K562 (cell line): ENCODE results near the gene PAIP2. TPM values are rescaled to one million over a fixed set of nuclear protein-coding genes. Genes with fewer than 3 reads are reported as not detected.

ENCODE experiments used
- CREM ChIP-seq: IDR thresholded peaks from 2 replicates; pipeline ENCODE4 v1.6.1; 2014; ENCODE audit warnings: antibody characterized with exemption, low read depth
- FOXM1 ChIP-seq, 2 experiments: fragments of 450-650 bp in 1 of 2; sonication (generic) in 1 of 2; formaldehyde crosslinking in 1 of 2; IDR thresholded peaks; 2 replicates each; pipeline versions ENCODE4 v1.6.1 to v1.9.0; 2017 to 2022; ENCODE audit warnings: low read depth in 2 of 2, mild to moderate bottlenecking in 2 of 2, missing genetic modification reagents in 1 of 2, moderate library complexity in 1 of 2
- GTF2A2 ChIP-seq: IDR thresholded peaks from 2 replicates; pipeline ENCODE4 v1.6.1; 2016; ENCODE audit warnings: mild to moderate bottlenecking, missing genetic modification characterization, missing compliant biosample characterization
- LCOR ChIP-seq: sonication (generic); formaldehyde crosslinking; IDR thresholded peaks from 2 replicates; pipeline ENCODE4 v1.8.0; 2022; ENCODE audit warnings: mild to moderate bottlenecking, missing genetic modification reagents
- MED1 ChIP-seq: sonication (generic); formaldehyde crosslinking; IDR thresholded peaks from 2 replicates; pipeline ENCODE4 v1.8.1; 2023; ENCODE audit warnings: missing genetic modification reagents, borderline replicate concordance
- MTF1 ChIP-seq: fragments of 250-450 bp; sonication (Bioruptor Pico); IDR thresholded peaks from 2 replicates; pipeline ENCODE4 v1.9.0; 2021; ENCODE audit warnings: moderate library complexity, mild to moderate bottlenecking, inconsistent platforms, borderline replicate concordance
- ZNF75A ChIP-seq: fragments of 450-650 bp; formaldehyde crosslinking; IDR thresholded peaks from 2 replicates; pipeline ENCODE4 v1.4.0; 2020; ENCODE audit warnings: mild to moderate bottlenecking
- polyA plus RNA-seq, 8 experiments: library from polyadenylated mRNA; depleted of rRNA in 4 of 8; stranded (reverse) in 5 of 8; unstranded in 3 of 8; fragments of >200 nt; fragmentation: Nextera tagmentation in 2 of 8; fragmentation: Illumina TruSeq in 1 of 8; extraction: Ambion mirVana in 2 of 8; extraction: Trizol in 1 of 8; gene quantifications; 2 replicates each; pipeline versions ENCODE4 v1.2.1 to v1.2.3, GENCODE V29; 2011 to 2014; ENCODE audit warnings: inconsistent platforms in 1 of 8, missing spikeins in 1 of 8
- total RNA-seq, 7 experiments: library from RNA; depleted of rRNA in 6 of 7; stranded (reverse); fragments of >200 nt in 6 of 7; fragmentation: Illumina TruSeq in 2 of 7; extraction: Trizol in 2 of 7; gene quantifications; 2 replicates each; pipeline versions ENCODE4 v1.2.1 to v1.2.3, GENCODE V29; 2011 to 2021; ENCODE audit warnings: low replicate concordance in 1 of 7
- TF ChIP-seq, protein P1 (sequence below): fragments of 450-650 bp; formaldehyde crosslinking; IDR thresholded peaks from 2 replicates; pipeline ENCODE4 v1.4.0; 2020; ENCODE audit warnings: mild to moderate bottlenecking, moderate library complexity
- TF ChIP-seq, protein P2 (sequence below): sonication (generic); formaldehyde crosslinking; IDR thresholded peaks from 2 replicates; pipeline ENCODE4 v1.8.0; 2023; ENCODE audit warnings: mild to moderate bottlenecking, missing genetic modification reagents
- TF ChIP-seq, protein P3 (sequence below): fragments of 450-650 bp; IDR thresholded peaks from 2 replicates; pipeline ENCODE4 v1.7.1; 2018; ENCODE audit warnings: mild to moderate bottlenecking, low read depth; ENCODE audit not compliant: partially characterized antibody
- TF ChIP-seq, protein P4 (sequence below): fragments of 200-400 bp; formaldehyde crosslinking; IDR thresholded peaks from 2 replicates; pipeline ENCODE4 v1.6.1; 2017; ENCODE audit warnings: mild to moderate bottlenecking, low read depth, low read length, moderate library complexity
- TF ChIP-seq, protein P5 (sequence below), 2 experiments: IDR thresholded peaks in 1 of 2; conservative IDR thresholded peaks in 1 of 2; 2 replicates each; pipeline ENCODE4 v1.6.1; 2016; ENCODE audit warnings: low read depth in 2 of 2, mild to moderate bottlenecking in 1 of 2, missing compliant biosample characterization in 1 of 2, missing genetic modification characterization in 1 of 2, moderate library complexity in 1 of 2

PAIP2 gene
- total and polyA plus RNA-seq, 9 of the 15 experiments (the other 6 are each of a cell fraction or from before 2014, with no cell fraction given): 78.3 to 187 (median 128) TPM

DNA sequence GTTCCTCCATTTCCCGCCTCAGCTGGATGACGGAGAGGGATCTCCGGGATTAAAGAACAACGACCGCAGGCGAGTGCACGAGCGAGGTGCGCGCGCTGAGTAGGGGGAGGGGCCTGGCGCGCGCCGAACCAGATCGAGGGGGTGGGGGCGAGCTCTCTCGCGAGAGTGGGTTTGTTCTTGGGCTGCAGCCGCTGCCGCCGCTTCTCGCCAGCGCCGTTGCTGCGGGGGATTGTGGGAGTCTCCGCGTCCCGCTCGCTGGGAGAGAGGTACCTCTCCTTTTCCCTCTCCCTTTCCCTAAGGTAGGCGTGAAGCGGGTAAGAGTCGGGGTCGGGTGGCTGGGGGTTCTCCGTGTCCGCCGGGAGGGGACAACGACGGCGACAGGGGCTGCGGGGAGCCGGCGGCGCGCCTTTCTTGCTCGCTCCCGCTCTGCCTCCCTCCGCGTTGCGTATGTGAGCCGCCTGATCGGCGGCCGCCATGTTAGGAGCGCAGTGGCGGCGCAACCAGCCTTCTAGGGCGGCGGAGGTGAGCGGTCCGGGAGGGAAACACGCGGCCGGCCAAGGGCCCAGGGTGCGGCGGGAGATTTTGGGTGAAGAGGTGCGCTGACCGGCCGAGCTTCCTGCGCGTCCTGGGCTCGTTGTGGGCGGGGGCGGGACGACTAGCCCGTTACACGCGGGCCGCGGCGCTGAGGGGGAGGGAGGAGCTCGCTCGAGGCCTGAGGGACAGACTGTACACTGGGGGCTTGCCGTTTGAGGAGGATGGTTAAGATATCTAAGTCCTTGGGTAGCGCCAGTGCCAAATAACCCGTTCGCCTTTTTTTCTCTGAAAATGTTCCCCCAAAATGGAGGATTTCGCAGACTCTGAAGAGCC lies 47.9 kb upstream of the PAIP2 start, which contains the start of gene MATR3 (continued):
- TF ChIP-seq GTF2A2 (tag) (0 out of 2 replicates have a peak, but pooled peaks have one; percentile 59), ZNF75A (CRISPR knock-in tag) (no peak), LCOR (CRISPR knock-in tag) (peak; percentile 71), FOXM1 (IDR thresholded peaks at IDR 0.05; ENCODE audit: low read depth) (no peak), FOXM1 (CRISPR knock-in tag; IDR thresholded peaks at IDR 0.05; ENCODE audit: low read depth) (no peak), CREM (peak; percentile 81), MED1 (no peak), MTF1 (no peak)
- TF ChIP-seq, protein P1, sequence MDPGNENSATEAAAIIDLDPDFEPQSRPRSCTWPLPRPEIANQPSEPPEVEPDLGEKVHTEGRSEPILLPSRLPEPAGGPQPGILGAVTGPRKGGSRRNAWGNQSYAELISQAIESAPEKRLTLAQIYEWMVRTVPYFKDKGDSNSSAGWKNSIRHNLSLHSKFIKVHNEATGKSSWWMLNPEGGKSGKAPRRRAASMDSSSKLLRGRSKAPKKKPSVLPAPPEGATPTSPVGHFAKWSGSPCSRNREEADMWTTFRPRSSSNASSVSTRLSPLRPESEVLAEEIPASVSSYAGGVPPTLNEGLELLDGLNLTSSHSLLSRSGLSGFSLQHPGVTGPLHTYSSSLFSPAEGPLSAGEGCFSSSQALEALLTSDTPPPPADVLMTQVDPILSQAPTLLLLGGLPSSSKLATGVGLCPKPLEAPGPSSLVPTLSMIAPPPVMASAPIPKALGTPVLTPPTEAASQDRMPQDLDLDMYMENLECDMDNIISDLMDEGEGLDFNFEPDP (CRISPR knock-in tag): no peak
- TF ChIP-seq, protein P2, sequence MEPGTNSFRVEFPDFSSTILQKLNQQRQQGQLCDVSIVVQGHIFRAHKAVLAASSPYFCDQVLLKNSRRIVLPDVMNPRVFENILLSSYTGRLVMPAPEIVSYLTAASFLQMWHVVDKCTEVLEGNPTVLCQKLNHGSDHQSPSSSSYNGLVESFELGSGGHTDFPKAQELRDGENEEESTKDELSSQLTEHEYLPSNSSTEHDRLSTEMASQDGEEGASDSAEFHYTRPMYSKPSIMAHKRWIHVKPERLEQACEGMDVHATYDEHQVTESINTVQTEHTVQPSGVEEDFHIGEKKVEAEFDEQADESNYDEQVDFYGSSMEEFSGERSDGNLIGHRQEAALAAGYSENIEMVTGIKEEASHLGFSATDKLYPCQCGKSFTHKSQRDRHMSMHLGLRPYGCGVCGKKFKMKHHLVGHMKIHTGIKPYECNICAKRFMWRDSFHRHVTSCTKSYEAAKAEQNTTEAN: peak; percentile 48; the same call in 1 of the 2 replicates
- TF ChIP-seq, protein P3, sequence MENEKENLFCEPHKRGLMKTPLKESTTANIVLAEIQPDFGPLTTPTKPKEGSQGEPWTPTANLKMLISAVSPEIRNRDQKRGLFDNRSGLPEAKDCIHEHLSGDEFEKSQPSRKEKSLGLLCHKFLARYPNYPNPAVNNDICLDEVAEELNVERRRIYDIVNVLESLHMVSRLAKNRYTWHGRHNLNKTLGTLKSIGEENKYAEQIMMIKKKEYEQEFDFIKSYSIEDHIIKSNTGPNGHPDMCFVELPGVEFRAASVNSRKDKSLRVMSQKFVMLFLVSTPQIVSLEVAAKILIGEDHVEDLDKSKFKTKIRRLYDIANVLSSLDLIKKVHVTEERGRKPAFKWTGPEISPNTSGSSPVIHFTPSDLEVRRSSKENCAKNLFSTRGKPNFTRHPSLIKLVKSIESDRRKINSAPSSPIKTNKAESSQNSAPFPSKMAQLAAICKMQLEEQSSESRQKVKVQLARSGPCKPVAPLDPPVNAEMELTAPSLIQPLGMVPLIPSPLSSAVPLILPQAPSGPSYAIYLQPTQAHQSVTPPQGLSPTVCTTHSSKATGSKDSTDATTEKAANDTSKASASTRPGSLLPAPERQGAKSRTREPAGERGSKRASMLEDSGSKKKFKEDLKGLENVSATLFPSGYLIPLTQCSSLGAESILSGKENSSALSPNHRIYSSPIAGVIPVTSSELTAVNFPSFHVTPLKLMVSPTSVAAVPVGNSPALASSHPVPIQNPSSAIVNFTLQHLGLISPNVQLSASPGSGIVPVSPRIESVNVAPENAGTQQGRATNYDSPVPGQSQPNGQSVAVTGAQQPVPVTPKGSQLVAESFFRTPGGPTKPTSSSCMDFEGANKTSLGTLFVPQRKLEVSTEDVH: peak; percentile 94
- TF ChIP-seq, protein P4, sequence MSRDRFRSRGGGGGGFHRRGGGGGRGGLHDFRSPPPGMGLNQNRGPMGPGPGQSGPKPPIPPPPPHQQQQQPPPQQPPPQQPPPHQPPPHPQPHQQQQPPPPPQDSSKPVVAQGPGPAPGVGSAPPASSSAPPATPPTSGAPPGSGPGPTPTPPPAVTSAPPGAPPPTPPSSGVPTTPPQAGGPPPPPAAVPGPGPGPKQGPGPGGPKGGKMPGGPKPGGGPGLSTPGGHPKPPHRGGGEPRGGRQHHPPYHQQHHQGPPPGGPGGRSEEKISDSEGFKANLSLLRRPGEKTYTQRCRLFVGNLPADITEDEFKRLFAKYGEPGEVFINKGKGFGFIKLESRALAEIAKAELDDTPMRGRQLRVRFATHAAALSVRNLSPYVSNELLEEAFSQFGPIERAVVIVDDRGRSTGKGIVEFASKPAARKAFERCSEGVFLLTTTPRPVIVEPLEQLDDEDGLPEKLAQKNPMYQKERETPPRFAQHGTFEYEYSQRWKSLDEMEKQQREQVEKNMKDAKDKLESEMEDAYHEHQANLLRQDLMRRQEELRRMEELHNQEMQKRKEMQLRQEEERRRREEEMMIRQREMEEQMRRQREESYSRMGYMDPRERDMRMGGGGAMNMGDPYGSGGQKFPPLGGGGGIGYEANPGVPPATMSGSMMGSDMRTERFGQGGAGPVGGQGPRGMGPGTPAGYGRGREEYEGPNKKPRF: no peak
- TF ChIP-seq, protein P5, sequence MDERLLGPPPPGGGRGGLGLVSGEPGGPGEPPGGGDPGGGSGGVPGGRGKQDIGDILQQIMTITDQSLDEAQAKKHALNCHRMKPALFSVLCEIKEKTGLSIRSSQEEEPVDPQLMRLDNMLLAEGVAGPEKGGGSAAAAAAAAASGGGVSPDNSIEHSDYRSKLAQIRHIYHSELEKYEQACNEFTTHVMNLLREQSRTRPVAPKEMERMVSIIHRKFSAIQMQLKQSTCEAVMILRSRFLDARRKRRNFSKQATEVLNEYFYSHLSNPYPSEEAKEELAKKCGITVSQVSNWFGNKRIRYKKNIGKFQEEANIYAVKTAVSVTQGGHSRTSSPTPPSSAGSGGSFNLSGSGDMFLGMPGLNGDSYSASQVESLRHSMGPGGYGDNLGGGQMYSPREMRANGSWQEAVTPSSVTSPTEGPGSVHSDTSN (CRISPR knock-in tag; IDR thresholded peaks at IDR 0.05; ENCODE audit: low read depth): no peak
- TF ChIP-seq, protein P5 (tag; conservative IDR thresholded peaks at IDR 0.05; ENCODE audit: low read depth): no peak
